Posterior cingulate gyrus (tissue), 11 donors: ENCODE data around the gene TMEM245.

ENCODE experiments used
- DNase-seq, 10 donors: peaks; one replicate each; pipeline versions ENCODE4 v3.0.0 to v3.0.0-alpha.2; 2020 to 2021; ENCODE audit warnings: mixed read lengths in 3 of 10
- intact Hi-C: fragments of 100-400 bp; cut with DNase I; formaldehyde crosslinking; loops from one replicate; pipeline ENCODE4 v1.15.1; 2023

Gene TMEM245

GRCh38 chr9:109119439-109120203 lies at the start of gene TMEM245:
TMEM245 (minus strand) TSS chr9:109119947; CDS start chr9:109119913, 34 bp downstream.
- peak; percentile 92 to 100 (median 96) for DNase-seq
- intact Hi-C loops, result loop anchor here (1.0 to 5.0 kb wide), 2 partner anchors 107 to 185 kb away; partner anchors contain the start of genes ABITRAM, CTNNAL1 and ELP1

- intact Hi-C loops, result no loop called here
- DNase-seq, result no peak
These were observed 48.4 kb upstream of the TMEM245 start for GRCh38 chr9:109168170-109168569.

- intact Hi-C loops, result no loop called here
- DNase-seq, result peak in 2 of 10 donors; percentile 8 to 27
These were observed 48.0 kb upstream of the TMEM245 start for GRCh38 chr9:109167716-109168115.

- intact Hi-C loops, result no loop called here
- DNase-seq, result peak; percentile 47 to 95 (median 70)
These were observed 47.2 kb upstream of the TMEM245 start, which contains the start of gene FRRS1L for GRCh38 chr9:109166771-109167601. FRRS1L (minus strand) TSS chr9:109167249; CDS start chr9:109167138, 111 bp downstream.

- intact Hi-C loops, result no loop called here
- peak in 1 of 10 donors; percentile 4 for DNase-seq
These were observed 46.5 kb upstream of the TMEM245 start for GRCh38 chr9:109166171-109166770.

- intact Hi-C loops, result no loop called here
These were observed 44.3 kb upstream of the TMEM245 start for GRCh38 chr9:109164042-109164441.

GRCh38 chr9:109163194-109163593 lies 43.4 kb upstream of the TMEM245 start:
- no peak for DNase-seq

More at GRCh38 chr9:109164042-109164441, 44.3 kb upstream of the TMEM245 start:
- DNase-seq, result no peak

GRCh38 chr9:109162677-109163076 lies 42.9 kb upstream of the TMEM245 start:
- DNase-seq, result no peak
- intact Hi-C loops, result no loop called here

More at GRCh38 chr9:109163194-109163593, 43.4 kb upstream of the TMEM245 start:
- intact Hi-C loops, result no loop called here

- intact Hi-C loops, result no loop called here
- no peak for DNase-seq
These were observed 41.7 kb upstream of the TMEM245 start for GRCh38 chr9:109161471-109161870.

- intact Hi-C loops, result no loop called here
These were observed 39.8 kb upstream of the TMEM245 start for GRCh38 chr9:109159583-109159982.

GRCh38 chr9:109158651-109159050 lies 38.9 kb upstream of the TMEM245 start:
- no peak for DNase-seq
- intact Hi-C loops, result no loop called here

More at GRCh38 chr9:109159583-109159982, 39.8 kb upstream of the TMEM245 start:
- no peak for DNase-seq

GRCh38 chr9:109156708-109157107 lies 37.0 kb upstream of the TMEM245 start:
- intact Hi-C loops, result no loop called here
- DNase-seq, result no peak

- DNase-seq, result no peak
- intact Hi-C loops, result no loop called here
These were observed 31.3 kb upstream of the TMEM245 start for GRCh38 chr9:109150925-109151545.

- no peak for DNase-seq
- intact Hi-C loops, result no loop called here
These were observed 30.0 kb upstream of the TMEM245 start for GRCh38 chr9:109149722-109150121.

GRCh38 chr9:109149089-109149488 lies 29.3 kb upstream of the TMEM245 start:
- DNase-seq, result no peak
- intact Hi-C loops, result no loop called here

- no peak for DNase-seq
- intact Hi-C loops, result no loop called here
These were observed 25.3 kb upstream of the TMEM245 start for GRCh38 chr9:109145051-109145450.

- intact Hi-C loops, result no loop called here
- no peak for DNase-seq
These were observed 24.3 kb upstream of the TMEM245 start for GRCh38 chr9:109143881-109144562.

- DNase-seq, result no peak
- intact Hi-C loops, result no loop called here
These were observed 21.6 kb upstream of the TMEM245 start for GRCh38 chr9:109141375-109141774.

- intact Hi-C loops, result no loop called here
- no peak for DNase-seq
These were observed 20.1 kb upstream of the TMEM245 start for GRCh38 chr9:109139851-109140250.

- DNase-seq, result no peak
These were observed 18.7 kb upstream of the TMEM245 start for GRCh38 chr9:109138421-109138820.

More at GRCh38 chr9:109138421-109138820, 18.7 kb upstream of the TMEM245 start:
- intact Hi-C loops, result no loop called here
